ENCODE data around the gene FAM171A1.

FAM171A1 gene

GRCh38 chr10:15313843-15314242, 57.2 kb downstream of the FAM171A1 start:
- no peaks in the 10 kb centered on the region for H3K36me3 ChIP-seq (ENCODE audit: control insufficient read depth, insufficient read depth, low read length)
- no peaks in the 10 kb centered on the region for H3K9me3 ChIP-seq (ENCODE audit: control insufficient read depth, low read length)
- H3K27me3 ChIP-seq (ENCODE audit: control insufficient read depth, insufficient read depth, low read length) = no peaks in the 10 kb centered on the region
- H3K27ac ChIP-seq = no peak overlapping the region
- no peak overlapping the region for H3K4me2 ChIP-seq (ENCODE audit: low read length)
- H3K4me1 ChIP-seq = no peaks in the 10 kb centered on the region
- H2AFZ ChIP-seq = no peak overlapping the region
- no peak overlapping the region for H3K4me3 ChIP-seq (ENCODE audit: low read depth, low read length)
- TF ChIP-seq CTCF (IDR thresholded peaks at IDR 0.05) = no peak
- H3K79me2 ChIP-seq = no peaks in the 10 kb centered on the region
- no peak overlapping the region for H3K9ac ChIP-seq

DNA sequence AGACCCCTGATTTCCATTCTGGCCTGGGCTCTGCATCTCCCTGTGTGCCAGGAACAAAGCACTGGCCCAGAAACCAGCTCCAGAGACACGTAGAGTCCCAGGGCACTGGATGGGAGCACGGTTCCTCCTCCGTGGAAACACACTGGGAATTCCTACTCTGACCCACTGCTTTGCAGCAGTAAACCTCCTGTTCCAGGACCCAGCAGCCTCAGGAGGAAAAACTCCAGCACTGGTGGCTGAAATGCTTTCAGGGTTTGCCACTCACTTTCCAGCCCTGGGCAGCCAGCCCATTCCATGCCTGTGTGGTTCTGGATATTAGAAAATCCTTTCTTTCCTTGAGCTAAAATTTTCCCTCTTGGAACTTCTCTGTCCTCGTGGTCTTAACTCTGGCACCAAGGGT, 58.0 kb downstream of the FAM171A1 start:
- Histone ChIP-seq H3K27ac (no peak overlapping the region), H3K4me2 (ENCODE audit: low read length) (no peak overlapping the region), H3K27me3 (ENCODE audit: control insufficient read depth, insufficient read depth, low read length) (no peaks in the 10 kb centered on the region), H3K36me3 (ENCODE audit: control insufficient read depth, insufficient read depth, low read length) (no peaks in the 10 kb centered on the region), H3K4me1 (no peaks in the 10 kb centered on the region), H2AFZ (no peak overlapping the region), H3K79me2 (peaks cover 3% of the 10 kb centered on the region), H3K9me3 (ENCODE audit: control insufficient read depth, low read length) (no peaks in the 10 kb centered on the region), H3K4me3 (ENCODE audit: low read depth, low read length) (no peak overlapping the region), H3K9ac (no peak overlapping the region)
- no peak for TF ChIP-seq CTCF (IDR thresholded peaks at IDR 0.05)

DNA sequence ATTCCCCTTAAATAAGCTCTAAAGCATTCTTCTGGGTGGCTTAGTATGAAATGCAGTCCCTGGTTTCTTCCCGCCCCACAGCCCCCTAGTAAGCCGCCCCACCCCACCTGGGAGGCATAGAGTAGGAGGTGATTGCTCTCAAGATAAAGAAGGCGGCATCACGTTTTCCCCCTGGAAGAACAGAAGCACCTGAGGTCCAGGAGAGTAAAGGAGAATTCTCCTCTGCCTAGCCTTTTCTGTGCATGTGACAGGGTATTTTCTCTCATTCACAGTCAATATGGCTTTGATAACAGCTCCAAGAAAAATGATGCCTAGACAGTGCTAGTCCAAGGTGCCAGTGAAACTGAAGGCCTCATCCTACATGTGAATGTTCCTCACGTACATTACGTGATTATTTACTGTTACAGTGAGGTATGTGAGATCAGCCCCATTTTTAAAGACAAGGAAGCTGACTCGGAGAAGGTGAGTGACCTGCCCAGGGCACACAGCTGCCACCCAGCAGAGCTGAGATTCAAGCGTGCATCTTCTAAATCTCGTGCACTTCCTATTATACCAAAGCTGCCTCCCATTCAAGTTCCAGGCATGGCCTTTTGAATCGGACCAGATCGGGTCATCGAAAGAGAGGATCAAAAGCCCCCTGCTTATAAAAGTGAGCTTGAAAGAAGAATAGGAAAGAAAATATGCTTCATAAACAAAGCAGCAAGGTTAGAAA, 59.4 kb downstream of the FAM171A1 start:
- Histone ChIP-seq H3K27ac (no peak overlapping the region), H3K36me3 (ENCODE audit: control insufficient read depth, insufficient read depth, low read length) (no peaks in the 10 kb centered on the region)

DNA sequence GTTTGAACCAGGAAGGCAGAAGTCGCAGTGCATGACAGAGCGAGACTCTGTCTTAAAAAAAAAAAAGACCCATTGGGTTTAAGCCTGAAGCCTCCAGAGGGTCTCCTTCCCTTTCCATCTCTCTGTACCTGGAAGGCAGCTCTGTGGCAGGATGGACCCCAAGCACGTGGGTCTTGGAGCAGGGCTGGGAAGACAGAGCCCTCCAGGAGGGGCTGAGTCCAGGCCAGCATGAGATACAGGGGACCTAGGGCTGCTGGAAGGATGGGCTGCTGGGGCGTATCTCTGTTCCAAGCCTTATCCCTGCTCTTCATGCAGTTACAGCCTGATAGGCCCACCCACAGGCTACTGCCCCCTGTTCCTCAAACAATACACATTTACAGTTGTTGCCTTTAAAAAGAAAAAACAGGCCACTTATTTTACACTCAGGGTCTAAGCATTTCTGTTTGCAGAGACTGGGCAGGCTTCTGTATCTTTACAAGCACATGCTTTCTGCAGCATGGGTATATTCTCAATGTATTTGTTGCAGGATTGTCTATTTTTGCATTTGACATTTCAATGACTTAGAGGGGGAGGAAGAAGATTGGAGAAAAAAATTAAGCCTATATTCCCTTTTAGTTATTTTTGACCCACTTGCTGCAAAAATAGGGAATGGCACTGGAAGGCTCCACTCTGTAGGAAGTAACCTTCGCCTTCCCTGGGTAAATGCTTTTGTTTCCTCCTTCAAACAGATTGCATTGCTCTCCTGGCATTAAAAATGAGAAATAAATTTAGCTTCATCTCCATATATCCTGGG, 60.1 kb downstream of the FAM171A1 start:
- Histone ChIP-seq H3K27ac (no peak overlapping the region), H3K27me3 (ENCODE audit: control insufficient read depth, insufficient read depth, low read length) (no peaks in the 10 kb centered on the region), H3K4me2 (ENCODE audit: low read length) (no peak overlapping the region), H3K9ac (no peak overlapping the region), H2AFZ (no peak overlapping the region), H3K79me2 (peaks cover 3% of the 10 kb centered on the region), H3K4me3 (ENCODE audit: low read depth, low read length) (no peak overlapping the region), H3K9me3 (ENCODE audit: control insufficient read depth, low read length) (no peaks in the 10 kb centered on the region), H3K4me1 (no peaks in the 10 kb centered on the region), H3K36me3 (ENCODE audit: control insufficient read depth, insufficient read depth, low read length) (no peaks in the 10 kb centered on the region)
- TF ChIP-seq CTCF (IDR thresholded peaks at IDR 0.05) = no peak

More for the DNA sequence above, 59.4 kb downstream of the FAM171A1 start:
- no peak for TF ChIP-seq CTCF (IDR thresholded peaks at IDR 0.05)
- no peak overlapping the region for H3K4me2 ChIP-seq (ENCODE audit: low read length)
- no peaks in the 10 kb centered on the region for H3K27me3 ChIP-seq (ENCODE audit: control insufficient read depth, insufficient read depth, low read length)
- H3K79me2 ChIP-seq = peaks cover 3% of the 10 kb centered on the region
- H3K4me1 ChIP-seq = no peaks in the 10 kb centered on the region
- no peaks in the 10 kb centered on the region for H3K9me3 ChIP-seq (ENCODE audit: control insufficient read depth, low read length)
- no peak overlapping the region for H3K9ac ChIP-seq
- no peak overlapping the region for H2AFZ ChIP-seq
- H3K4me3 ChIP-seq (ENCODE audit: low read depth, low read length) = no peak overlapping the region

Measured in parathyroid adenoma (tissue), 2 donors.